CD4-positive, alpha-beta T cell treated with Interleukin-6 for 4 hours (primary cell): ENCODE results near the gene PTPRH.

ENCODE experiments used
- DNase-seq: peaks from one replicate; pipeline ENCODE4 v3.0.0-alpha.2; 2020; ENCODE audit warnings: mixed read lengths

The PTPRH gene

DNA sequence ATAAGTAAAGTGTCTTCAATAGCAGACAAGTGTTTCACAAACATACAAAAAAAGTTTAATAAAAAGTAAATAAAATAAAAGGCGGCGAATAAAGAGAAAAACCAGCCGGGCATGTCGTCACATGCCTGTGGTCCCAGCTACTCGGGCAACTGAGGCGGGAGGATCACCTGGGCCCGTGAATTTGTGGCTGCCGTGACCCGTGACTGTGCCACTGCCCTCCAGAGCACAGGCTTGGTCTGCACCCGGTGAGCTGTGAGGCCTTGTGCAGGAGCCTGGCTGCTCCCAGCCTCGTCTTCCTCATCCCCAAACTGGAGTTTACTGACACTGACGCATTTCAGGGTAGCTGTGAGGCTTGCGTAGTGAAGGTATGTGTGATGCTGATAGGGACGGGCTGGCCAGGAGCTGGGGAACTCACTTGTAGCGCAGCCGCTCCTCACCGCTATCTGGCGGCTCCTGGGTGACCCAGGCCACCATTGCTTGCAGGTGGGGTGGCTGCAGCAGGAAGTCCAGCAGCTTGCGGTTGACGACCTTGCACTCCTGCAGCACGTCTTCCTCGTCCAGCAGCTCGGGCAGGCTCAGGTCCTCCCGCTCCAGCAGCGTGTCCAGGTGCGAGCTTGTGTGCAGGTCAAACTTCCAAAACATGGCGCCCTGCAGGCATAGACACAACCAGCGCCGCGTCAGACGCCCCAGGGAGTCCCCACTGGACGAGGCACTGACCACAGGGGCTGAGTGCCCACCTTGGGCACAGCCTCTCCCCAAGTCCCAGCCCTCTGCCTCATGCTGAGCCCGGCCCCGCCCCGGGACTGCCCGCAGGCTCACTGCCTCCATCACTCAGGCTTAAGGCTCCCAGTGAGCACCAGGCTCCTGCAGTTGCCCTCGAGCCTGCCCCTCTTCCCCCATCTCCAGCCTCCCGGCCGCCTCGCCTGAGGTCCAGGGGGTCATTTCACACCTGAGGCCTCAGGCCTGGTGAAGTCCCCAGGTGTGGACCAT is 37.5 kb upstream of the PTPRH start:
- DNase-seq: no peak

- no peak for DNase-seq
Observed at GRCh38 chr19:55245236-55245904, 36.1 kb upstream of the PTPRH start.

DNA sequence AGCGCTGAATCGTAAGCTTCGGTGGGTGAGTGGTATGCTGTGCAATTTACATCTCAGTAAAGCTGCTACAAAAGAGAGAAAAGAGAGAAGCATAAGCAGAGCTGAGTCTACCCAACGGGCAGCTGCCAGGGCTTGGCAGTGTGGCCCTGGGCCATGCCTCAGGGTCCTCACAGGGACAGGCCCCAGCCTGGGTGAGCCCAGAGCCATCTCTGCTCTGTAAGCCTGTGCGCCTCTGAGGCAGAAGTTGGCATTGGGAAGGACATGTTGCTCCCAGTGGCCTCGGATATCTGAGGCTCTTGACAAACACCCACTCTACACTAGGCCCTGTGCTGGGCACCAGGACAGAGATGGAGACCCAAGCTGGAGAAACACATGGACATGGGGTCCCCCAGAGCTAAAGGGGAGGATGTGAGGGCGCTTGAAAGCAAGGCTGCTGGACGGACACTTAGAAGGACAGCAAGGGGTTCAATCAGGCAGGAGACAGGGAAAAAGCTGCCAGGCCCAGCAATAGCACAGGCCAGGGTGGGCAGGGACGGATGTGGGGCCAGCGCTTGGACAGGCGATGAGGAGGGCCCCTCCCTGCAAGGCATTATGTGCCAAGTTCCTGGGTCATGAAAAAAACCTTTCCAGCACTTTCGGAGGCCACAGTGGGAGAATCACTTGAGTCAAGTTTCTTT is 34.8 kb upstream of the PTPRH start:
- DNase-seq: no peak

GRCh38 chr19:55242517-55242916 is 33.2 kb upstream of the PTPRH start:
- no peak for DNase-seq

GRCh38 chr19:55241935-55242464 is 32.7 kb upstream of the PTPRH start:
- DNase-seq: no peak

DNA sequence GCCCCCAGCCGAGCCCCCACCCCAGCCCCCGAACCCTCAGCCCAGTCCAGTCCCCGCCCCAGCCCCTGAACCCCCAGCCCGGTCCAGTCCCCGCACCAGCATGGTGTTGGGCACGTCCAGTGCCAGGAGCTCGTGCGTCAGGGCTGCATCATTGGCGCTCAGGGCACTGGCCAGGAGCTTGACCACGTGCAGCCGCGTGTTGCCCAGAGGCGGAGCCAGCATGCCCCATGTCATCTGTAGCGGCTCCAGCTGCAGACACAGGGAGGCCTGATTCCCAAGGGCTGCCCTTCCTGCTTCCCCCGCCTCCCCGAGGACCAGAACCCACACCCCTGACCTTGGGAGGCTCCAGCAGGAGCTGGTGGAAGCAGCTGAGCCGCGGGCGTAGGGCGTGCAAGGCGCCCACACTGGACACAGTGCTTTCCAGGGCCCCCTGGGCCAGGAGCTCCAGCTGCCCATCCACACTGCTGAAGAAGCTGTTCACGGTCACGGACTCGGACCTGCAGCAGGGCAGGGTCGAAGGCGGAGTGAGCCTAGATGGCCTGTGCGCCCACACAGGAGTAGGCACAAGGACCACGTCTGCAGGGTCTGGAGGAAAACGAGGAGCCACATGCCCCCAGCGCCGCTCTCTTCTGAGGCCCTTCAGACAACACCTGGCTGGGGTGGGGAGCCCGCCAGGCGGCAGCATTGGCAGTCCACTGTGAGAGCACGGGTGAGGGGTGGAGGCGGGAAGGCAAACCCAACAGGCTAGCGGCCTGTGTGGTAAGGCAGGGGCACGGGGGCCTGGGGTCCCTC is 32.0 kb upstream of the PTPRH start:
- DNase-seq: no peak

GRCh38 chr19:55240713-55241020 is 31.4 kb upstream of the PTPRH start:
- DNase-seq: no peak

- no peak for DNase-seq
Observed at GRCh38 chr19:55239004-55239403, 29.7 kb upstream of the PTPRH start.

- DNase-seq: no peak
Observed at GRCh38 chr19:55238030-55238429, 28.7 kb upstream of the PTPRH start.

GRCh38 chr19:55232986-55233385 is 23.7 kb upstream of the PTPRH start:
- no peak for DNase-seq

GRCh38 chr19:55232286-55232602 is 22.9 kb upstream of the PTPRH start:
- no peak for DNase-seq

DNA sequence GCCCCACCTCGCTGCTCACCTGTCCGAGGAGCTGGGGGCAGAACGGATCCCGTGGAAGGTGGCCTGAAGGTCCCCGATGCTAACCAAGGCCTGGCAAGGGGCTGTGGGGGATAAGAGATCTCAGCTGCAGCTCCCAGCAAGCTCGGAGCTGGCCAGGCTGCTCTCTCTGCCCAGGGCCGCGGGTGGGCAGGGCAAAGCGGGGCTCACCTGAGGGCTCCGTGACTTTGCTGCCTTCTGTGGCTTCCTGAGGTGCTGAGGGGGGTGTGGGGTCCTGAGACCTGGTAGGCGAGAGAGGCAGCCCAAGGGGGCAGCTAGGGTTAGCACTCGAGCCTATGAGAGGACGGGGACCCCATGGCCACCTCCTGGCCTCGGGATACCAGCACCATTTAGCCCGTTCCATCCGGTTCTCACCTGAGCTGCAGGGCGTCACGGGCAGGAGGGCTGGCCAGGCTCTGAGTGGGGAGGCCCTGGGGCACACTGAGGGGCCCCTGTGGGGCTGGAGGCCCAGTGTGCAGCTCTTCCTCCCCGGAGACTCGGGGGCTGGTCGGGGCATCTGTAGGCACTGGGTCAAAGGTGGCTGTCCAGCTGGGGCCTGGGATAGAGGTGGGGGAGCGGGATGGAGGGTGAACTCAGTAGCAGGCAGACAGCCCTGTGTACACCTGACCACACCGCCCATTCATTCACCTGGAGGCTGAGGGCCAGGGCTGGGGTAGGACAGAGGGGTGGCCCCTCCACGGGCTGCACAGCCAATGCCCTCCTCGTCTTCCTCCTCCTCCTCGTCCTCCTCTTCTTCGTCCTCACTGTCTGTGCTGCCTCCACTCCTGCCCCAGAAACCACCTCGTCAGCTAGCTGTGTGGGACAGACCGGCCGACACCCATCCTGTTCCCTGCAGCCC is 22.3 kb upstream of the PTPRH start:
- no peak for DNase-seq

GRCh38 chr19:55230780-55231179 is 21.5 kb upstream of the PTPRH start:
- DNase-seq: no peak

DNA sequence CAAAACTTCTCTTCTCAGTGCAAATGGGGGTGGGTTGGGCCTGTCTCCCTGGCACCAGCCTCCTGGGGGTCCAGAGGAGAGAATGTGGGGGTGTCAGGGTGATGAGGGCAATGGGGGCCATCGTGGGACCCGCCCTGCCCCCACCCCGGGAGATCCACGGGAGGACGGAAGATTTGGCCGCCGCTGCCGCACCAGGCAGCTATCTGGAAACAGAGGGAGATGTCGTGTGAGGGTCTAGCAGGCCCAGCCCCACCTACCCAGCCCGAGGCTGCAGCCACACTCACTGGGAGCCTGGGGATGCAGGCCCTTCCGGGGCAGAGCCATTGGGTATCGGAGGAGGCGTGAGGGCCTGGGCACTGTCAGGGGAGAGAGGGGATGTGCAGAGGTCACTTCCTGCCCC is 21.0 kb upstream of the PTPRH start:
- no peak for DNase-seq

DNA sequence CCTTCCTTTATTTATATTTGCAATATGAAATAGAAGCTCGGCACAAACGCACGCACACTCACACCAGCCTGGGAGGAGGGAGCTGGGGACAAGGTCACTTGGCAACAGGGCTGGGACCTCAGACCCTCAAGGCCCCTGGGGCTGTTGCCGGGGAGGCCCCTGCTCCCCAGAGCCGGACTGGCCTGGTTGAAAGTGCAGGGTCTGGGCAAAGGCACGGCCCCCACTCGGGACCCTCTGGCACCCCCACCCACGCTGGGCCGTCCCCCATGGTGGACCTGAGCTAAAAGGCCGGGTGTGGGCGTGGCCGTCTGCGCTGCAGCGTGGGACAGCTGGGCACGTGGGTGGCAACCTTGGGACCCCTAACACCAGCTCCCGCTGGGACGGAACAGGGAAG is 20.5 kb upstream of the PTPRH start:
- DNase-seq: no peak

- no peak for DNase-seq
Observed at GRCh38 chr19:55229145-55229788, 20.0 kb upstream of the PTPRH start.

DNA sequence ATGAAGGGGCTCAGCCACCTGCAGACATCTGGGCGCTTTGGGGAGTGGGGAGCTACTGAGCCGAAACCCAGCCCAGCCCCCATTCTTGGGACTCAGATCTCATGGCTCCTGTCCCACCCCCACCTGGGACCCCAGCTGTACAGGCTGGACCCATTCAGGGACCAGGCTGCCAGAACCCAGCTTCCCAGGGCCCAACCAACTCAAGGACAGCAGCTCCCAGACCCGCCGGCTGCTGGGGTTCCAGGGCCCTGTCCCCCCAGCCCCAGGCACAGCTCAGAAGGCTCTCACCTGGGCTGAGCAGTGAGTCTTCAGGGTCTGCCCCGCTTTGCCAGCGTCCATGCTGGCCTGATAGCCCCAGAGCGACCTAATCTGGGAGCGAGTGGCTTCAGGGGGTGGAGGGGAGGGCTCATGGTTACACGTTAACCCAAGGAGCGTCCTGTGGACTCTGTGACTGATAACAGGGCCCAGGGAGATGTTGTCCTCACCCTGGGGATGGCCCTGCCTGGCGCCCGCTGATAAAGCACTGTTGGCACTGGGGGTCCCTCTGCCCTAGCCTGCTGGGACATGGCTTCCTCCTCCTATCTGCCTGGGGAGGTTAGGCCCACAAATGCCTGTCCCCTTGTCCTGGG is 19.2 kb upstream of the PTPRH start, which contains the start of gene TMEM86B:
TMEM86B (minus strand) TSS at position 361 of the 629 bp plus-strand sequence; CDS start at position 339, 22 bp downstream.
- DNase-seq: no peak

DNA sequence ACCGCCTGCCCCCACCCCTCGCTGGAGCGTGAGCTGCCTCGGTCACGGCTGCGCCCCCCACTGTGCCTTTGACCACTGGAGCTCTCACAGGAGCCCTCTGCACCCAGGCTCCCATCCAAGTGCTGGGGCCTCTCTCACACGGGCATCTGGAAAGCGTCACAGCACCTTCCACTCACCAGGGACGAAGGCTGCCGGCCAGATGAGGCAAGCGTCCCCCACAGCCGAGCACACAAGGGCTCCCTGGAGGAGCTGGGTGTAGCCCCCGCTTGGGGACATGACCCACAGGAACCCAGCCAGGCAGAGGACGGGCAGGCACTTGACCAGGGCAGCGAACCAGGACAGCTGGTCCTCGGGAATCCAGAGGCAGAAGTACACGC is 18.7 kb upstream of the PTPRH start:
- no peak for DNase-seq

DNA sequence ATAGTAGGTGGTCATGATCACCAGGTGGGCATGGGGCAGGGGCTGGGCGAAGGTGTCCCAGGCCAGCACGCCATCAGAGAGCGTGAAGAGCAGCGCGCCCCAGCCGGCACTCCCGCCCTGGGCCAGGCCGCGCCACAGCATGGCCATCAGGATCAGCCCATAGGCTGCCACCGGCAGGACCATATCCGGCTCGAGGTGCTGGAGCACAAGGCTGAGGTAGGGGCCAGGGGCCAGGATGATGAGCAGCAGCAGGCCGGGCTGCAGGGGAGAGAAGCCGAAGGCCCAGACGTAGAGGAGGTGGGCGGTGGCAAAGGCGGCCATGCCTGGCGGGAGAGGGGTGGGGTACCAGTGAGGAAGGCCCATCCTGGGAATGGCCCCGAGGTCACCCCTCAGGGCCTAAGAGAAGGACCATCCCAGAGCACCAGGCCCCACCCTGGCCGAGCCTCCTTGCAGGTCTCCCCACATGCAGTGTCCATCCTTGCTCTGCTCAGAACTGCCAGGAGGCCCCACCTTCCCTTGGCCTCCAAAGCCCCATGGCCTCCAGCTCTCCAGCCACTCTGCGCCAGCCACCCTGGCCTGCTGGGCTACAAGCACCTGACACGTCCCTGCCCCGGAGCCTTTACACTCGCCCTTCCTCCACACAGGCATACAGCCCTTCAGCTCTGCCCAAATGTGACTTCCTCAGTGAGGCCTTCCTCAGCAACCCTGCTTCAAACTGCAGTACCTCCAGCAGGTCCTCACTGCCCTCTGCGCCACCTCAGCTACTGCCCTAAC is 18.1 kb upstream of the PTPRH start:
- no peak for DNase-seq

DNA sequence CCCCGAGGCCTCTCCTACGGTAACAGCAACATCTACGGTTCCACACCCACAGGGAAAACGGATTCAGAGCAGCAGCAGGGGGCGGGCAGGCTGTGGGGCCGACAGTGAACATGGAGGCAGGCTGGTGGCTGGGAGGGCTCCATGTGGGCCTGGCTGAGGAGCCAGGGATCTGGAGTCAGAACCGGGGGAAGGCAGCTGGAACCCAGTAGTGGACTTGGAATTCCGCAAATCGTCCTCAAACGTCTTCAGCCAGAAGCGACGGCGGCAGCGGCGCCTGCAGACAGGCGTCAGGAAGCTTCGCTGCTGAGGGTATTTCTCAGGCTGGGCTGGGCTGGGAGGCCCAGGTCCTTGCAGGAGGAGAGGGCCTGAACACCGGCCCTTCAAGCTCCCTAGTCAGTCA is 17.5 kb upstream of the PTPRH start:
- DNase-seq: no peak
